HG03025 (cell line): ENCODE measurements around the gene NNT.
"Not testable (repeated sequence)": the region's sequence is repeated elsewhere in the genome, so short reads cannot be mapped to it uniquely, and the experiment has no call there.

ENCODE experiments used
- ATAC-seq: cut with Tn5 transposase; IDR thresholded peaks from one replicate; pipeline ENCODE4 v1.9.1; 2021; ENCODE audit warnings: mild to moderate bottlenecking, moderate library complexity; ENCODE audit not compliant: unreplicated experiment, low FRiP score

Gene NNT

DNA sequence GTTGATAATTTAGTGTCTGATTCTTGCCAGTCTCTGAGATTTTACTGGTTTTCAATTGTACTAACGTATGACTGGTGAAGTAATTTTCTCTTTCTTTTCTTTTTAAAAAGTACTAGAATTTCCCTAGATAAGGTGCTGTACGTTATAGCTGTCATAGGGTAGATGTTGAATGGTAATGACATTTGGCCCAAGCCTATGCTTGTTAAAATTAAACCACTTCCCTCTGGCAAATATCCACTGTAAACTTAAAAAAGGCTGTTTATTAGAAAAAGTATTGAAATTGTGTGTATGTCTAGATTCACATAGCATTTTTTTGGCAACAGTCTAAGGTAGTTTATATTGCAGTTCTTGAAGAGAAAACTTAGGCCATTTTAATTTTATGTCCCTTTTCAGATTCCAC, 97.6 kb downstream of the NNT start:
- no peak for ATAC-seq

DNA sequence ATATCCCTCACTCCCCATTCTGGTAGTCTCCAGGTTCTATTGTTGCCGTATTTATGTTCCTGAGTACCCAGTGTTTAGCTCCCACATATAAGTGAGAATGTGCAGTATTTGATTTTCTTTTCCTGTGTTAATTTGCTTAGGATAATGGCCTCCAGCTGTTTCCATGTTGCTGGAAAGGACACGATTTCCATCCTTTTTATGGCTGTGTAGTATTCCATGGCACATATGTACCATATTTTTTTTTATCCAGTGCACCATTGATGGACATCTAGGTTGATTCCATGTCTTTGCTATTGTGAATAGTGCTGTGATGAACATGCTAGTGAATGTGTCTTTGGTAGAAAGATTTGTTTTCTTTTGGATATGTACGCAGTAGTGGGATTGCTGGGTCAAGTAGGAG, 98.2 kb downstream of the NNT start:
- no peak for ATAC-seq

DNA sequence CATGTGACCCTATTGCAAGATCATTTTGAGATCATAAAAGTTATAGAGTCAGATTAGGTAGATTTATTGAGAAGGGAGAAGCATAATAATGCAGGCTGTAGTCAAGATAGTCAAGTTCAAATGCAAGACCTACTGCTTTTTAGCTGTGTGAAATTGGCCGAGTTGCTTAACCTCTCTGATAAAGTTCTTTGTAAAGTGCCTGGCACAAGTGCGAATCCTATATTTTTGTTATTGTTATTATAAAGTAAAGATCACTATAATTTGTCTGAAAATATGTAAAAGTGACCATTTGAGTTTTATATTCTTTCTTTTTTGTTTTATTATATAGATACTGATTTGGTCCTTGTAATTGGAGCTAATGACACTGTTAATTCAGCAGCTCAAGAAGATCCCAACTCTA, 99.3 kb downstream of the NNT start:
- ATAC-seq, result no peak

DNA sequence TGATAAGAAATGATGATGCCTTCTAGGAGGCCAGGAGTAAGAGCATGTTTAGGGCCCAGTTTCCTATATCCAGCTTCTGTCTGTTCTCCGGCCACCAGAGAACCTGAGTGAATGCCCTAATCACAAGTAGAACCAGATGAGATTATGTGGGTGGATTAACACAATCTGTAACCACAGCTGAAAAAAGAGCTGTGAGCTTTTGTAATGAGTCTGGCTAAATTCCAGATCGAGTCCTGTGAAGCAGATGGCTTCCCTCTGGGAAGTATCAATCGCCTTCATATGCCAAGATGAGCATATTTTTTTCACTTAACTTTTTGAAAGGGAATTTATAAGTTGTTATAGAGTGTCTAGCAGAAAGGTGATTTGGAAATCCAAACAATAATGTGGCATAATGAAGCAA, 99.8 kb downstream of the NNT start:
- ATAC-seq, result no peak

DNA sequence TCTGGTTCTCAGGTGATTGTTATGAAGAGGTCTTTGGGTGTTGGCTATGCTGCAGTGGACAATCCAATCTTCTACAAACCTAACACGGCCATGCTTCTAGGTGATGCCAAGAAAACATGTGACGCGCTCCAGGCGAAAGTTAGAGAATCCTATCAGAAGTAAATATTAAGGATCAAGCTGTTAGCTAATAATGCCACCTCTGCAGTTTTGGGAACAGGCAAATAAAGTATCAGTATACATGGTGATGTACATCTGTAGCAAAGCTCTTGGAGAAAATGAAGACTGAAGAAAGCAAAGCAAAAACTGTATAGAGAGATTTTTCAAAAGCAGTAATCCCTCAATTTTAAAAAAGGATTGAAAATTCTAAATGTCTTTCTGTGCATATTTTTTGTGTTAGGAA, 101.3 kb downstream of the NNT start:
- ATAC-seq, result no peak

DNA sequence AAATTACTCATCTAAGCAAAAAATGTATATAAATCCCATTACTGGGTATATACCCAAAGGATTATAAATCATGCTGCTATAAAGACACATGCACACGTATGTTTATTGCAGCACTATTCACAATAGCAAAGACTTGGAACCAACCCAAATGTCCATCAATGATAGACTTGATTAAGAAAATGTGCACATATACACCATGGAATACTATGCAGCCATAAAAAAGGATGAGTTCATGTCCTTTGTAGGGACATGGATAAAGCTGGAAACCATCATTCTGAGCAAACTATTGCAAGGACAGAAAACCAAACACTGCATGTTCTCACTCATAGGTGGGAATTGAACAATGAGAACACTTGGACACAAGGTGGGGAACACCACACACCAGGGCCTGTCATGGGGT, 103.6 kb downstream of the NNT start:
- not testable (repeated sequence) for ATAC-seq

DNA sequence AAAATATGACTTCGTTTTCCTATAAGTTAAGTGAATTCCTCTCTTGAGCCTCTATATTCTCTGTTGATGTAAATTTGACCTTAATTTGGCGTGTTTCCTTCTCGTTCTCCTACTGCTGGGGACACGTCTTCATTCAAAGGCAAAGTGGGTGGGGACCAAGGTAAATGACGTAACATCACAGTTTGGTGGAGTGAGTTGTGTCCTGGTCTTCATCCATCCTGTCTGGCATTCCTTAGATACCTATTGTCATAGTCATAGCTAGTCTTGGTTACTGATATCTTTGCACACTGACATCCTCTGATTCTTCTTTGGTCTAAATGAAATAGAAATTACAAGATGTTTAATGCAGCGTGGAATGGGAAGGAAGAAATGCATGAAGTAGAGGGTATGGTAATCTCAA, 108.5 kb downstream of the NNT start:
- ATAC-seq, result no peak

DNA sequence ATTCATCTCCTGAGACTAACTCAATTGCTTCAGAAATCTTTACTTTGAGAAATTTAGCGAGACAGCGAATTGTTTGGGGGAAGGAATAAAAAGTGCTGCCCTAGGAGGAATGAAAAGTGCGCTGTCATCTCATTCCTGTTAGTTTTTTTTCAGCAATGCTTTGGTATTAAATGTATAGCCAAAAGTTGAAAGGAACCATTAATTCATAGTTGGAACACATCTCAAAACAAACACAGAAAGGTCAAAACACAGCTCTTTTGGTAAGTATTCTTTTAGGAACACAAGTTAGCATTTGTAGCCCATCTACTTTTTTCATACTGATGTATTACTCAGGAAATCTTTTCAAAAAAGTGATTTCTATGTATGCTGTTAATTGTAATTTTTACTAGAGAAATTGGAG, 109.1 kb downstream of the NNT start:
- ATAC-seq, result no peak

DNA sequence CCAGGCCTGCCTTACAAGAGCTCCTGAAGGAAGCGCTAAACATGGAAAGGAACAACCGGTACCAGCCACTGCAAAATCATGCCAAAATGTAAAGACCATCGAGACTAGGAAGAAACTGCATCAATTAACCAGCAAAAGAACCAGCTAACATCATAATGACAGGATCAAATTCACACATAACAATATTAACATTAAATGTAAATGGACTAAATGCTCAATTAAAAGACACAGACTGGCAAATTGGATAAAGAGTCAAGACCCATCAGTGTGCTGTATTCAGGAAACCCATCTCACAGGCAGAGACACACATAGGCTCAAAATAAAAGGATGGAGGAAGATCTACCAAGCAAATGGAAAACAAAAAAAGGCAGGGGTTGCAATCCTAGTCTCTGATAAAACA, 116.8 kb downstream of the NNT start:
- not testable (repeated sequence) for ATAC-seq

DNA sequence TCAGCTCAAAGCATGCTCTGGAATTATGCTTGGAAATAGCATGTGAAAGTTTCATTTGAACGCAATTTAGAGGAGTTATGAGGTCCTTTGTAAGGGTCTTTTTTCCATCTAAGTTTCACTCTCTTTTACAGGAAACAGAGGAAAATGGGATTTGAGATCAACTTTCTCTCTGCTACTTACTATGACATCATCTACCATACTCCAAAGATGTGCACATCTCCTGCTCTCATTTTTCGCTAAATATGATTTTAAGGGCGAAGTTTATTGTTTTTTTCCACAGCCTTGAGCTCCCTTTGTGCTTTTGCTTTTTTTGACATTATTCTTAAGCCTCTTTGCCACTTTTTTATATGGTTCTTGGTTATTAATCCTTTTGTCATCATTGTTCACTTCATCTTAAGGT, 125.6 kb downstream of the NNT start:
- no peak for ATAC-seq

DNA sequence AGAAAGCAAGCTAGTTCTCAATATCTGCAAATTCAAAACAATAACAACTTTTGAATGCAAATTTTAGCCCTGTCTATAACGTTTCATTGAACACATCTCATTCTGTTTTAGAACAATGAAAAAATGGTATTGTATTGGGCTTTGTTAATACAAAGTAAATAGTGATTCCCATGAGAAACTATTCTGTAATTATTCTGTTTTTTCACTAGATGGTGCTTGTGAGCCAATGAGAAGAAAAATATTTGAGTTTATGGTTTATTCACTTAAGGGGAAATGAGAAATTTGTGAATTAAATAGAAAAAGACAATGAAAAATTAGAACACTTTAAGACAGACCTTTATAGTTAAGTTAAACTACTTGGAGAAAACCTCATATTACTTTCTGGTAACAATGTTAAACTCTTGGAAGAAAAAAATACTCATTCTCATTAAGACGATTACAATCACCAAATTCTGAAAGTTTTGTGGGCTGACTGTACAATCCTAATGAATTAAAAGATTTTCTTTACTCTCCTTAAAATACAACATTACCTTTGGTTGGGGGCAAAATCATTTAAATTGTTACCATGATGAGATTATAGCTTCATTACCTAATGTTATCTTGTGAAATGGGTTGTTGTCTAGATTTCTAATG, 127.0 kb downstream of the NNT start:
- no peak for ATAC-seq

DNA sequence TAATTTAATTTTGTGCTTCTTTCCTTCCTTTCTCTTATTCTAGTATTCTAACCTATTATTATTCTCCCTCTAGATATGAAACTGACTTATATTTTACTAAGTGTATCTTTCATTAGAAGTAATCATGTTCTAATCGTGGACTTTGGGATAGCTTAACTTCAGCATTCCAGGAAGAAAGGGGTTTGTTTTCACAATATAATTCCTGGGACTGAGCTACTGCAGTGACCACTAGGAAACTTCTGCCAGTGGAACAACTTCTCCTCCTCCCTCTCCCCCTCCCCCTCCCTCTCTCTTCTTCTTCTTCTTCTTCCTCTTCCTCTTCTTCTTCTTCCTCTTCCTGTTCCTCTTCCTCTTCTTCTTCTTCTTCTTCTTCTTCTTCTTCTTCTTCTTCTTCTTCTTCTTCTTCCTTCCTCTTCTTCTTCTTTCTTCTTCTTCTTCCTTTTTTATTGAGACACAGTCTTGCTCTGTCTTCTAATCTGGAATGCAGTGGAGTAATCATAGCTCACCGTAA, 127.9 kb downstream of the NNT start:
- no peak for ATAC-seq

DNA sequence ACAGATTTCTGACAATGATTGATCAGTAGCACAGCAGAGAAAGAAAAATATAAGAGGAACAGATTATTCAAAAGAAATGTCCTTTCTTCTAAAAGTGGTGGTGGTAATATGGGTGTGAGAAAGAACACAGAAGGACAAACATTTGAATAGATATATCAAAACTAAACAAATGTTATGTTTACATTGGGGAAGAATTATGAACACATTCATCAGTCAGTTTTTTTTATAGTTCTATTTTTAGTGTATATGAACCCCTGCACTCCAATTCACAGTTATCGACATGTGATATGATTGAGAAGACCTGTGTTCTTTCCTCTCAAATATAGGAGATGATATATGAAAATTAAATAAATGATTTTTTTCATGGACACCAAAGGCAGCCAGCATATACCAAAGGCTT, 128.6 kb downstream of the NNT start:
- no peak for ATAC-seq

DNA sequence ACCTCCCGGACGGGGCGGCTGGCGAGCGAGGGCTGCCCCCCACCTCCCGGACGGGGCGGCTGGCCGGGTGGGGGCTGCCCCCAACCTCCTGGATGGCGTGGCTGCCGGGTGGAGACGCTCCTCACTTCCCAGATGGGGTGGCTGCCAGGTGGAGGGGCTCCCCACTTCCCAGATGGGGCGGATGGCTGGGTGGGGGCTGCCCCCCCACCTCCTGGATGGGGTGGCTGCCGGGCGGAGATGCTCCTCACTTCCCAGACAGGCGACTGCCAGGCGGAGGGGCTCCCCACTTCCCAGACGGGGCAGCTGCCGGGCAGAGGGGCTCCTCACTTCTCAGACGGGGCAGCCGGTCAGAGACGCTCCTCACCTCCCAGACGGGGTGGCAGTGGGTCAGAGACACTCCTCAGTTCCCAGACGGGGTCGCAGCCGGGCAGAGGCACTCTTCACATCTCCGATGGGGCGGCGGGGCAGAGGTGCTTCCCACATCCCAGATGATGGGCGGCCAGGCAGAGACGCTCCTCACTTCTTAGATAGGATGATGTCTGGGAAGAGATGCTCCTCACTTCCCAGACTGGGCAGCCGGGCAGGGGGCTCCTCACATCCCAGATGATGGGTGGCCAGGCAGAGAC, 143.1 kb downstream of the NNT start:
- ATAC-seq, result not testable (repeated sequence)

DNA sequence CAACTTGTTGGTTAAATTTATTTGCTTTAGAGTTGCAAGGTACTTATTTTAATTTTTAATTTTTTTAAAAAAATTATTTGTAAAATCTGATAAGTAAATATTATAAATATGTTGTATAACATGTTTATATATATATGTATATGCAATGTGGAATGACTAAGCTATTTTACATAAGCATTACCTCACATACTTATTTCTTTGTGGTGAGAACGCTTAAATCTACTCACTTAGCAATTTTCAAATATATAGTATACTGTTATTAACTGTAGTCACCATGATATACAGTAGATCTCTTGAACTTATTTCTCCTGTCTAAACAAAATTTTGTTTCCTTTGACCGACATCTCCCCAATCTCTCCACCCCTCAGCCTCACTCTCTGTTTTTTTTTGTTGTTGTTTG, 147.8 kb downstream of the NNT start:
- no peak for ATAC-seq

DNA sequence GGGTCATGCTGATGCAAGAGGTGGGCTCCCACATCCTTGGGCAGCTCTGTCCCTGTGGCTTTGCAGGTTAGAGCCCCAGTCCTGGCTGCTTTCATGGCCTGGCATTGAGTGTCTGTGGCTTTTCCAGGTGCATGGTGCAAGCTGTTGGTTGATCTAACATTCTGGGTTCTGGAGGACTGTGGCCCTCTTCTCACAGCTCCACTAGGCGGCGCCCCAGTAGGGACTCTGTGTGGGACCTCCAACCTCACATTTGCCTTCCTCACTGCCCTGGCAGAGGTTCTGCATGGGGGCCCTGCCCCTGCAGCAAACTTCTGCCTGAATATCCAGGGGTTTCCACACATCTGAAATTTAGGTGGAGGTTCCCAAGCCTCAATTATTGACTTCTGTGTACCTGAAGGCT, 150.1 kb downstream of the NNT start:
- no peak for ATAC-seq
